Measurements from ENCODE around the gene ADAMTS7.
"Not testable (repeated sequence)": the region's sequence is repeated elsewhere in the genome, so short reads cannot be mapped to it uniquely, and the experiment has no call there.

ADAMTS7 gene

GRCh38 chr15:78754637-78755280 is 56.5 kb downstream of the ADAMTS7 start:
- not testable (repeated sequence) for H3K27me3 ChIP-seq (ENCODE audit: control insufficient read depth in 1 of 2, insufficient read depth in 2 of 2, low read length in 2 of 2); H3K27ac ChIP-seq (ENCODE audit: low read depth, low read length); H3K4me1 ChIP-seq (ENCODE audit: insufficient read depth, low read length); H3K36me3 ChIP-seq (ENCODE audit: insufficient read depth, low read length); H3K4me3 ChIP-seq (ENCODE audit: low read depth in 1 of 2, low read length in 2 of 2); H3K9ac ChIP-seq (ENCODE audit: low read length); H3K9me3 ChIP-seq (ENCODE audit: low read length)

GRCh38 chr15:78753751-78754535 is 57.3 kb downstream of the ADAMTS7 start:
- not testable (repeated sequence) for H3K27ac ChIP-seq (ENCODE audit: low read depth, low read length); H3K9me3 ChIP-seq (ENCODE audit: low read length); H3K4me3 ChIP-seq (ENCODE audit: low read depth in 1 of 2, low read length in 2 of 2); H3K9ac ChIP-seq (ENCODE audit: low read length); H3K36me3 ChIP-seq (ENCODE audit: insufficient read depth, low read length); H3K27me3 ChIP-seq (ENCODE audit: control insufficient read depth in 1 of 2, insufficient read depth in 2 of 2, low read length in 2 of 2); H3K4me1 ChIP-seq (ENCODE audit: insufficient read depth, low read length)

DNA sequence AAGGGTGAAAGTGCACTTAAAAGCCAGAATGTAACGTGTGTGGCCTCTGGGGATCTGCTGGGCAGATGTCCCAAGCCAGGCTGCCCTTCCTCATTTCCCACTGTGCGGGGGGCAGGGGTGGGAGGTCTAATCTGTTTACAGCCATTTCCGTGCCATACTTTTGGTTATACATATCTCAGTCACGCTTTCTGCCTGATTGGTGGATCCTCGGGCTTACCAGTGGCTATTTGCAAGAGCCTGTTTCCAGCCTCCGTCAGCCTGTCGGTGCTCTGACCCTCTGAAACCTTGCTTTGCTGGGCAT is 58.0 kb downstream of the ADAMTS7 start:
- H3K27ac ChIP-seq (ENCODE audit: low read depth, low read length); H3K4me3 ChIP-seq (ENCODE audit: low read depth in 1 of 2, low read length in 2 of 2); H3K36me3 ChIP-seq (ENCODE audit: insufficient read depth, low read length); H3K27me3 ChIP-seq (ENCODE audit: control insufficient read depth in 1 of 2, insufficient read depth in 2 of 2, low read length in 2 of 2); H3K4me1 ChIP-seq (ENCODE audit: insufficient read depth, low read length); H3K9me3 ChIP-seq (ENCODE audit: low read length); H3K9ac ChIP-seq (ENCODE audit: low read length): not testable (repeated sequence)

DNA sequence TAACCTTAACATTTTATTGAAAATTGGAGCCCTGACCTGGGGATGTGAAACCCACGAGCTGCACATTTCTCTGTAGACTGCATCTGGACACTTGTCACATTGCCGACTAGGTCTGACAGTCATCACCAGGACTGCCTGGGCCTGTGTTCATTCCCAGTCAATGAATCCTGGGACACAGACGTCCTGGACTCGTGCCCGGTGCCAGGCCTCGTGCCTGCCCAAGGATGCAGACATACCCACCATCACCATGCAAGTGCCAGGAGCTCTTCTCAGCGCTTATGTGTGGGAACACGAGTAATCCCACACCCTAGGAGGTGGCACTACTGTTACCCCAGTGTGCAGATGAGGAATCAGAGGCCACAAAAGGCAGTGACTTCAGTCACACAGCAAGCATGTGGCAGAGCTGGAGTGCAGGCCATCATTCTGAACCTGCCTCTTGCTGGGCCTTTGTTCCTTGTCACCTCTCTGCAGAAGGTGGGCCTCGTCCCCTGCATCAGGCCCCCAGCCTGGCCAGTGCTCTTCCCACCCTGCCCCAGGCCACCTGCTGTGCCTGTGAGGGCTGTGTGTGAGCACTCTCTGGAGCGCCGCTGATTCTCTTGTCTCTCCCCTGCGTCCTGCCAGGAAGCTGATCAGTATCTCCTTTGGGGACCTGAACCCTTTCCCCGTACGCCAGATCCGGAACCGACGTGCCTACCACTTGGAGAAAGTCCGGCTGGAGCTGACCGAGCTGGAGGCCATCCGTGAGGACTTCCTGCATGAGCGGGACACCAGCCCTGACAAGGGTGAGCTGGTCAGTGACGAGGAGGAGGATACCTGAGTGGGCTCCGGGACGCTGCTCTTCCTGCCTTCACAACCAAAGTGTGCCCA is 58.5 kb downstream of the ADAMTS7 start:
- H3K4me3 ChIP-seq (ENCODE audit: low read depth in 1 of 2, low read length in 2 of 2) = no peak overlapping the region
- H3K9me3 ChIP-seq (ENCODE audit: low read length) = no peaks in the 10 kb centered on the region
- no peak overlapping the region for H3K27ac ChIP-seq (ENCODE audit: low read depth, low read length)
- no peaks in the 10 kb centered on the region for H3K4me1 ChIP-seq (ENCODE audit: insufficient read depth, low read length)
- no peaks in the 10 kb centered on the region for H3K36me3 ChIP-seq (ENCODE audit: insufficient read depth, low read length)
- H3K27me3 ChIP-seq (ENCODE audit: control insufficient read depth in 1 of 2, insufficient read depth in 2 of 2, low read length in 2 of 2) = no peaks in the 10 kb centered on the region
- H3K9ac ChIP-seq (ENCODE audit: low read length) = no peak overlapping the region

- Histone ChIP-seq H3K27me3 (ENCODE audit: control insufficient read depth in 1 of 2, insufficient read depth in 2 of 2, low read length in 2 of 2) (no peaks in the 10 kb centered on the region), H3K4me3 (ENCODE audit: low read depth in 1 of 2, low read length in 2 of 2) (no peak overlapping the region), H3K9ac (ENCODE audit: low read length) (no peak overlapping the region), H3K36me3 (ENCODE audit: insufficient read depth, low read length) (no peaks in the 10 kb centered on the region), H3K27ac (ENCODE audit: low read depth, low read length) (no peak overlapping the region), H3K9me3 (ENCODE audit: low read length) (no peaks in the 10 kb centered on the region), H3K4me1 (ENCODE audit: insufficient read depth, low read length) (no peaks in the 10 kb centered on the region)
Observed at GRCh38 chr15:78751602-78751979, 59.7 kb downstream of the ADAMTS7 start.

DNA sequence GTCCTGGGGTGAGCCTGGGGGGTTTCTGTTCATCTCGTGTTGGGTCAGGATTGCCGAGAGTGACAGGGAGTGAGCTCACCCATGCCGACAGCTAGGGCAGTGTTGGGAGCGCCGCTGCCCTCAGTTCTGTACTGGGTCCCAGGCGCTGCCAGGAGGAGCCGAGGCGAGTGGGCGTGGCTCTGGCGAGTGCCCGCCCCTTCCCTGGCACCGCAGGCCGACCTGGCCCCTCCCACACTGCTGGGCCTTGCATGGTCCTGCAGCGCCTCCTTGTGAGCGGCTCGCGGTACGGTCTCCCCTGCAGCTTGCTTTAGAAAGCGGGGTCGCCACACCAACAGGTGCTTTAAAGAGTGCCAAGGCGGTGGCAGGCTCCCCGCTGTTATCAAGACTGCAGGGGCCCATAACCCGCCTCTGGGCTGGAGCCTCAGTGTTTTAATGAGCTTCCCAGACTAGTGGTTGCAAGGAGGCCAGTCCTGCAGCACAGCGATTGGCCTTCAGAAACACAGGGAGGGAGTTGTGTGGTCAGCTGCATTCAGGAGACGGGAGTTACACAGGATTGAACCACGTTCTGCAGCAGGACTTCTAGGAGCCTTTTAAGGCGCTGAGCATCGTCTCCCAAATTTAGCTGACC is 60.2 kb downstream of the ADAMTS7 start:
- not testable (repeated sequence) for H3K4me1 ChIP-seq (ENCODE audit: insufficient read depth, low read length); H3K9me3 ChIP-seq (ENCODE audit: low read length); H3K27me3 ChIP-seq (ENCODE audit: control insufficient read depth in 1 of 2, insufficient read depth in 2 of 2, low read length in 2 of 2); H3K9ac ChIP-seq (ENCODE audit: low read length); H3K36me3 ChIP-seq (ENCODE audit: insufficient read depth, low read length)
- H3K4me3 ChIP-seq (ENCODE audit: low read depth in 1 of 2, low read length in 2 of 2) = peak overlapping the region in 1 of 2 donors; percentile 35
- peak overlapping the region; percentile 1 for H3K27ac ChIP-seq (ENCODE audit: low read depth, low read length)

- Histone ChIP-seq H3K9ac (ENCODE audit: low read length) (no peak overlapping the region), H3K4me3 (ENCODE audit: low read depth in 1 of 2, low read length in 2 of 2) (peak overlapping the region in 1 of 2 donors; percentile 35), H3K27me3 (ENCODE audit: control insufficient read depth in 1 of 2, insufficient read depth in 2 of 2, low read length in 2 of 2) (no peaks in the 10 kb centered on the region), H3K4me1 (ENCODE audit: insufficient read depth, low read length) (no peaks in the 10 kb centered on the region), H3K27ac (ENCODE audit: low read depth, low read length) (peak overlapping the region; percentile 1), H3K36me3 (ENCODE audit: insufficient read depth, low read length) (no peaks in the 10 kb centered on the region), H3K9me3 (ENCODE audit: low read length) (no peaks in the 10 kb centered on the region)
Observed at GRCh38 chr15:78750566-78750965, 60.7 kb downstream of the ADAMTS7 start.

DNA sequence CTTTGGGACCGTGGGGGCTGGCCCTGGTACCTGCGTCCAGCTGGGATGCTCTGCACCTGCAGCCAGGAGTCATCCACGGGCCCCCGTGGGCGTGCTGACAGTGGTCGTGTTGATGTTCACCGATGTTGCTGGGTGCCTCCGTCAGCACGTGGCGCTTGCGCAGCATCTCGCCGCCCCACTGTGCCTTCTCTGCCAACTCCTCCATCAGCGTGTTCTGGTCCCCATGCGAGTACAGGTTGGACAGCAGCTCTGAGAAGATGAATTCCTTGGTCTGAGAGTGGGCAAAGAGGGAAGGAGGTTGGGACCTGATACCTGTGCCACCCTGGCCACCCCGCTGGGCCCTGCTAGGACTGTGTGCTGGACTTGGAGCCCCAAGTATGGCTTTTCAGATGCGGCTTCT is 61.4 kb downstream of the ADAMTS7 start:
- H3K4me3 ChIP-seq (ENCODE audit: low read depth in 1 of 2, low read length in 2 of 2) = no peak overlapping the region
- H3K36me3 ChIP-seq (ENCODE audit: insufficient read depth, low read length) = no peaks in the 10 kb centered on the region
- no peaks in the 10 kb centered on the region for H3K9me3 ChIP-seq (ENCODE audit: low read length)
- no peak overlapping the region for H3K27ac ChIP-seq (ENCODE audit: low read depth, low read length)
- no peak overlapping the region for H3K9ac ChIP-seq (ENCODE audit: low read length)
- H3K4me1 ChIP-seq (ENCODE audit: insufficient read depth, low read length) = no peaks in the 10 kb centered on the region
- no peaks in the 10 kb centered on the region for H3K27me3 ChIP-seq (ENCODE audit: control insufficient read depth in 1 of 2, insufficient read depth in 2 of 2, low read length in 2 of 2)

DNA sequence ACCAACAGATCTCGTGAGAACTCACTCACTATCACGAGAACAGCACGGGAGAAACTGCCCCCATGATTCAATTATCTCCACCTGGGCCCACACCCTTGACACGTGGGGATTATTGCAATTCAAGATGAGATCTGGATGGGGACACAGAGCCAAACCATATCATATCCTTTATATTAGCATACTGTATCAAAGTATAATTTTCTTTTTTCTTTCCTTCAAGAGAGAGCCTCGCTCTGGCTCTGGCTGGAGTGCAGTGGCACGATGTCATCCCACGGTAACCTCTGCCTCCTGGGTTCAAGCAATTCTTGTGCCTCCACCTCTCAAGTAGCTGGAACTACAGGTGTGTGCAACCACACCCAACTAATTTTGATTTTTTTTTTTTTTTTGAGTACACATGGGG is 63.4 kb downstream of the ADAMTS7 start:
- H3K4me1 ChIP-seq (ENCODE audit: insufficient read depth, low read length); H3K4me3 ChIP-seq (ENCODE audit: low read depth in 1 of 2, low read length in 2 of 2); H3K27ac ChIP-seq (ENCODE audit: low read depth, low read length); H3K27me3 ChIP-seq (ENCODE audit: control insufficient read depth in 1 of 2, insufficient read depth in 2 of 2, low read length in 2 of 2); H3K36me3 ChIP-seq (ENCODE audit: insufficient read depth, low read length); H3K9me3 ChIP-seq (ENCODE audit: low read length); H3K9ac ChIP-seq (ENCODE audit: low read length): not testable (repeated sequence)

- not testable (repeated sequence) for H3K27ac ChIP-seq (ENCODE audit: low read depth, low read length); H3K4me1 ChIP-seq (ENCODE audit: insufficient read depth, low read length); H3K4me3 ChIP-seq (ENCODE audit: low read depth in 1 of 2, low read length in 2 of 2); H3K9me3 ChIP-seq (ENCODE audit: low read length); H3K27me3 ChIP-seq (ENCODE audit: control insufficient read depth in 1 of 2, insufficient read depth in 2 of 2, low read length in 2 of 2); H3K9ac ChIP-seq (ENCODE audit: low read length); H3K36me3 ChIP-seq (ENCODE audit: insufficient read depth, low read length)
Observed at GRCh38 chr15:78741674-78742073, 69.6 kb downstream of the ADAMTS7 start.

DNA sequence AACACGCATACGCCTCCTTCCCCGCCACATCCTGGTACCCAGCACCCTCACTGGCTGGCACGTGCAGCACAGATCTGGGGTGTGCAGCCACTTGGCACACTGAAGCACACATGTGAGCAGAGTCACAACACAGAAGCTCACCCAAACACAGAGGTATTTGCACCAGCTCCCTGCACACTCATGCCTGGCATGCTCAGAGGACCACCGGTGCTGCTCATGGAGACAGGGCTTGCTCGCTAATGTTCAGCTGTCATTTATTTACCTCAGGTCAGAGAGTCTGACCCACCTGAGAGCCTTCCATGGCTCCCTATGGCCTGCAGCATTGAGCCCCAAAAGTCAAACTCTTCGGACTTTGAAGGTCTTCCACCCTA is 70.4 kb downstream of the ADAMTS7 start:
- no peak overlapping the region for H3K27ac ChIP-seq (ENCODE audit: low read depth, low read length)
- no peaks in the 10 kb centered on the region for H3K36me3 ChIP-seq (ENCODE audit: insufficient read depth, low read length)
- H3K4me1 ChIP-seq (ENCODE audit: insufficient read depth, low read length) = no peaks in the 10 kb centered on the region
- H3K27me3 ChIP-seq (ENCODE audit: control insufficient read depth in 1 of 2, insufficient read depth in 2 of 2, low read length in 2 of 2) = no peaks in the 10 kb centered on the region
- no peak overlapping the region for H3K4me3 ChIP-seq (ENCODE audit: low read depth in 1 of 2, low read length in 2 of 2)
- H3K9ac ChIP-seq (ENCODE audit: low read length) = no peak overlapping the region
- no peaks in the 10 kb centered on the region for H3K9me3 ChIP-seq (ENCODE audit: low read length)
